CD4-positive, alpha-beta T cell (primary cell): ENCODE measurements around the gene KRTAP10-2. TPM values are rescaled to one million over a fixed set of nuclear protein-coding genes. Genes with fewer than 3 reads are reported as not detected.

Source experiments
- ATAC-seq: fragments of 200-7000 bp; cut with Tn5 transposase; one replicate; pipeline ENCODE4 v1.10.0; 2022; ENCODE audit warnings: mild to moderate bottlenecking; ENCODE audit not compliant: poor library complexity
- CTCF ChIA-PET: fragments of 350-600 bp; sonication (Branson Sonifier 250); formaldehyde crosslinking; loops from one replicate; lab custom pipeline; 2021; ENCODE audit warnings: antibody characterized with exemption, inconsistent platforms; lab: Charles Lee
- POLR2A ChIA-PET: fragments of 350-600 bp; sonication (Branson Sonifier 250); formaldehyde crosslinking; loops from one replicate; lab custom pipeline; 2021; ENCODE audit warnings: antibody characterized with exemption, inconsistent platforms; lab: Charles Lee
- DNase-seq, 14 experiments: peaks; one replicate each; pipeline ENCODE4 v3.0.0-alpha.2; 2013 to 2020; ENCODE audit warnings: mixed read lengths in 2 of 14
- H3K27ac ChIP-seq, 2 donors: one replicate each; pipeline versions ENCODE4 v1.5.1 to v1.7.0; 2013; ENCODE audit warnings: low read length in 2 of 2, low read depth in 1 of 2, mild to moderate bottlenecking in 1 of 2
- H3K27me3 ChIP-seq, 2 experiments: 1 replicate in 1 of 2; 2 replicates in 1 of 2; pipeline versions ENCODE4 v1.6.1 to v1.7.0; 2013; ENCODE audit warnings: low read length in 2 of 2, control low read depth in 1 of 2, mild to moderate bottlenecking in 1 of 2, moderate library complexity in 1 of 2; ENCODE audit not compliant: insufficient read depth in 2 of 2, control insufficient read depth in 1 of 2
- H3K36me3 ChIP-seq: one replicate; pipeline ENCODE4 v1.6.1; 2013; ENCODE audit warnings: low read length, control low read depth; ENCODE audit not compliant: insufficient read depth
- H3K4me1 ChIP-seq: one replicate; pipeline ENCODE4 v1.6.1; 2013; ENCODE audit warnings: low read length, control low read depth; ENCODE audit not compliant: insufficient read depth
- H3K4me3 ChIP-seq: one replicate; pipeline ENCODE4 v1.5.1; 2013; ENCODE audit warnings: mild to moderate bottlenecking, low read length, moderate library complexity
- H3K9me3 ChIP-seq, 2 experiments: 1 replicate in 1 of 2; 2 replicates in 1 of 2; pipeline versions ENCODE4 v1.6.1 to v1.7.0; 2013; ENCODE audit warnings: low read length in 2 of 2, mild to moderate bottlenecking in 2 of 2, control low read depth in 1 of 2, moderate library complexity in 1 of 2; ENCODE audit not compliant: control insufficient read depth in 1 of 2, insufficient read depth in 1 of 2
- H3K27ac Mint-ChIP-seq: one replicate; pipeline ENCODE4 v1.8.0; 2020; ENCODE audit warnings: mixed read lengths
- H3K27me3 Mint-ChIP-seq: one replicate; pipeline ENCODE4 v1.8.0; 2021; ENCODE audit warnings: mixed read lengths
- H3K36me3 Mint-ChIP-seq: one replicate; pipeline ENCODE4 v1.8.0; 2021; ENCODE audit warnings: low read depth, mixed read lengths
- H3K4me1 Mint-ChIP-seq: one replicate; pipeline ENCODE4 v1.8.0; 2021; ENCODE audit warnings: low read depth, mixed read lengths
- H3K4me3 Mint-ChIP-seq: one replicate; pipeline ENCODE4 v1.8.0; 2020; ENCODE audit warnings: mild to moderate bottlenecking, mixed read lengths
- H3K9me3 Mint-ChIP-seq: one replicate; pipeline ENCODE4 v1.8.0; 2020; ENCODE audit warnings: mixed read lengths
- intact Hi-C, 2 experiments: fragments of 100-400 bp; cut with DNase I in 1 of 2; cut with micrococcal nuclease in 1 of 2; formaldehyde crosslinking; loops; one replicate each; pipeline versions ENCODE4 v1.15.1 to v1.9.0; 2023 to 2025; cut with DNase I, micrococcal nuclease
- total RNA-seq, 174 experiments: library from RNA in 2 of 174; stranded (reverse) in 2 of 174; gene quantifications; one replicate each; pipeline ENCODE4 v1.2.3 and lab custom pipeline; 2021 to 2026
- TF ChIP-seq, protein P1 (sequence below): fragments of 200-600 bp; IDR thresholded peaks from one replicate; pipeline ENCODE4 v1.8.0; 2022; ENCODE audit warnings: antibody characterized with exemption, mild to moderate bottlenecking

The KRTAP10-2 gene
- total RNA-seq, 2 experiments from 2014 or later = not detected

DNA sequence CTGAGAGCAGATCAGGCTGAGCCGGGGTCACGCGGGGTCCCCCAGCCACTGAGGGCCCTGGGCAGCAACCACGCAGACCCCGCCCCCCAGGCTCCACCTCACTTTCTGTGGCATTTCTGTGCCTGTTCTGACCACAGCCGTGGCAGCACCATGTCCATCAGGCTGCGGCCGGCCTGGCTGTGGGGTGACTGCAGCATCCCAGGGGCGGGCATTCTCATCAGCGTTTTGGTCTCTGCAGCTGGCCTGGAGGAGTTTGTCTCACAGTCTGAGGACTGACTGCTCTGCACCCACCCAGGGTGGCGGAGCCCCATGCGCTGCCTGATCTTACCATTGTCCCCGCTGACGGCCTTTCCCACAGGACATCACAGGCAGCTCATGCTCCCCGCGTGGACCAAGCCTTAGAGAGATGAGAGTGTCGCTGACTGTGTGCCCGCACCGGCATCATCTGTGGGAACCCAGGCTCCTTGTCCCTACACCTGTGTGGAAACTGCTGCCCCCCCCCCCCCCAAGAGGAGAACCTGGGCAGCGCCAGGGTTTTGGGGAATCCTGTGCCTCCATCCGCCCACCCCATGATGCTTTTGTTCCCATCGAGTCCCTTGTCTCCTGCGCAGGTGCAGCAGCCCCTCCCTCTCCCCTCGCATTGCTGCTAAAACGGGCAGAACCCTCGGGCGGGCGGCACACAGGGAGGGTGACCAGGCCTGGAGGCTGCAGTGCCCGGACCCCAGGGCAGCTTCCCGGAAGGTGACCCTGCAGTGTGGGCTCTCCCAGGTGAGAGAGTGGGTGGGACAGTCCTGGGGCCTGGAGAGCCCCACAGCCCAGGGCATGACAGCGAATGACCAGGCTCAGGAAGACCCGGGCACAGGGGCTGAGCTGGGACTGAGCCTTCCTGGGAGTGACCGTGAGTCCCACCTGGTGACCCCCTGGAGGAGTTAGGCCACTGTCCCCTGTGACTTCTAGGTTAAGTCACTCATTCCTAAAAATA lies 13.1 kb downstream of the KRTAP10-2 start:
- CTCF ChIA-PET = no interaction called here
- Histone ChIP-seq H3K27ac (no peak overlapping the region), H3K36me3 (no peaks in the 10 kb centered on the region), H3K27me3 (peaks cover 0 to 2% of the 10 kb centered on the region in 2 experiments), H3K4me3 (no peak overlapping the region), H3K4me1 (no peaks in the 10 kb centered on the region), H3K9me3 (peaks cover 12 to 13% of the 10 kb centered on the region in 2 experiments)
- H3K4me1 Mint-ChIP-seq = no peaks in the 10 kb centered on the region
- TF ChIP-seq, protein P1, sequence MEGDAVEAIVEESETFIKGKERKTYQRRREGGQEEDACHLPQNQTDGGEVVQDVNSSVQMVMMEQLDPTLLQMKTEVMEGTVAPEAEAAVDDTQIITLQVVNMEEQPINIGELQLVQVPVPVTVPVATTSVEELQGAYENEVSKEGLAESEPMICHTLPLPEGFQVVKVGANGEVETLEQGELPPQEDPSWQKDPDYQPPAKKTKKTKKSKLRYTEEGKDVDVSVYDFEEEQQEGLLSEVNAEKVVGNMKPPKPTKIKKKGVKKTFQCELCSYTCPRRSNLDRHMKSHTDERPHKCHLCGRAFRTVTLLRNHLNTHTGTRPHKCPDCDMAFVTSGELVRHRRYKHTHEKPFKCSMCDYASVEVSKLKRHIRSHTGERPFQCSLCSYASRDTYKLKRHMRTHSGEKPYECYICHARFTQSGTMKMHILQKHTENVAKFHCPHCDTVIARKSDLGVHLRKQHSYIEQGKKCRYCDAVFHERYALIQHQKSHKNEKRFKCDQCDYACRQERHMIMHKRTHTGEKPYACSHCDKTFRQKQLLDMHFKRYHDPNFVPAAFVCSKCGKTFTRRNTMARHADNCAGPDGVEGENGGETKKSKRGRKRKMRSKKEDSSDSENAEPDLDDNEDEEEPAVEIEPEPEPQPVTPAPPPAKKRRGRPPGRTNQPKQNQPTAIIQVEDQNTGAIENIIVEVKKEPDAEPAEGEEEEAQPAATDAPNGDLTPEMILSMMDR = no peak
- POLR2A ChIA-PET = no interaction called here
- H3K27ac Mint-ChIP-seq = no peak overlapping the region
- H3K4me3 Mint-ChIP-seq = no peak overlapping the region
- intact Hi-C loops = no loop called here
- H3K36me3 Mint-ChIP-seq = no peaks in the 10 kb centered on the region
- H3K27me3 Mint-ChIP-seq = no peaks in the 10 kb centered on the region
- DNase-seq = peak in 1 of 14 experiments; percentile 7
- H3K9me3 Mint-ChIP-seq = peaks cover 4% of the 10 kb centered on the region
- ATAC-seq = no peak

DNA sequence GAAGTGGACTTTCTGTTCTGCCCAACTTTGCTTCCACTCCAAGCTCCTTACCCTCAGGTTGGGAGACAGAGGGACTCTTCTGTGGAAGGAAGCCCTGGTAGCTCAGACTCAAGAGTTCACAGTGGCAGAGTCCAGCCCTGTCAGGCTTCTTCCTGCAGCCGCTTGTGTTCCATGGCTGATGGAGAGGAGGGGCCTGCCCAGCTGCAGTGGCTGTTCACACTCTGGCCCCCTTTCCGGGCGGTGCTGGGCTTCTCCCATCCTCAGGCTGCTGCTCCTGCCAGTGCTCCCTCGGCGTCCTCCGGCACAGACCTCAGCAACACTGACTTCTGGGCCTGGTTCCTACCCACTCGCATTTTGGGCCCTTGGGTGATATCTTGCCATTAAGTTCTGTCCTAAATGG lies 15.3 kb downstream of the KRTAP10-2 start:
- H3K4me3 ChIP-seq = no peak overlapping the region
- H3K36me3 ChIP-seq = no peaks in the 10 kb centered on the region
- H3K36me3 Mint-ChIP-seq = no peaks in the 10 kb centered on the region
- intact Hi-C loops = no loop called here
- TF ChIP-seq, protein P1 = no peak
- ATAC-seq = no peak
- ChIA-PET CTCF (no interaction called here), POLR2A (no interaction called here)
- no peak overlapping the region for H3K27ac ChIP-seq
- no peak overlapping the region for H3K27ac Mint-ChIP-seq
- peaks cover 0 to 2% of the 10 kb centered on the region in 2 experiments for H3K27me3 ChIP-seq
- H3K4me1 Mint-ChIP-seq = no peaks in the 10 kb centered on the region
- no peaks in the 10 kb centered on the region for H3K27me3 Mint-ChIP-seq
- H3K9me3 ChIP-seq = peaks cover 0 to 13% of the 10 kb centered on the region in 2 experiments
- H3K9me3 Mint-ChIP-seq = no peaks in the 10 kb centered on the region
- no peak overlapping the region for H3K4me3 Mint-ChIP-seq
- no peaks in the 10 kb centered on the region for H3K4me1 ChIP-seq
- no peak for DNase-seq

DNA sequence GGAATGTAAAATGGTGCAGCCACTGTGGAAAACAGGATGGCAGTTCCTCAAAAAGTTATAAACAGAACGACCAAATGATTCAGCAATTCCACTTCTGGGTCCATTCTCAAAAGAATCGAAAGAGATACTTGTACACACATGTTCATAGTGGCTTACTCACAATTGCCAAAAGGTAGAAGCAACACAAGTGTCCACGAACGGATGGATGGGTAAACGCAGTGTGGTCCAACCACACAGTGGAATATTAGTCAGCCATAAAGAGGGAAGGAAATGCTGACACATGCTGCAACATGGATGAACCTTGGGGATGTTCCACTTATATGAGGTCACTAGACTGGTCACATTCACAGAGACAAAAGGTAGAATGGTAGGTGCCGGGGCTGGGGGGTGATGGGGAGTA lies 16.6 kb downstream of the KRTAP10-2 start:
- Mint-ChIP-seq H3K9me3 (no peaks in the 10 kb centered on the region), H3K27ac (no peak overlapping the region), H3K36me3 (no peaks in the 10 kb centered on the region), H3K27me3 (no peaks in the 10 kb centered on the region), H3K4me1 (no peaks in the 10 kb centered on the region), H3K4me3 (no peak overlapping the region)
- H3K27ac ChIP-seq = no peak overlapping the region
- intact Hi-C loops = no loop called here
- H3K9me3 ChIP-seq = peaks cover 0 to 4% of the 10 kb centered on the region in 2 experiments
- no peak for DNase-seq
- peaks cover 0 to 2% of the 10 kb centered on the region in 2 experiments for H3K27me3 ChIP-seq
- H3K4me1 ChIP-seq = no peaks in the 10 kb centered on the region
- CTCF ChIA-PET = no interaction called here
- TF ChIP-seq, protein P1 = no peak
- no peaks in the 10 kb centered on the region for H3K36me3 ChIP-seq
- no peak overlapping the region for H3K4me3 ChIP-seq
- ATAC-seq = no peak
- POLR2A ChIA-PET = no interaction called here
